ENCODE data around the gene DENND1C. TPM values are rescaled to one million over a fixed set of nuclear protein-coding genes. Genes with fewer than 3 reads are reported as not detected.
"Not testable (repeated sequence)": the region's sequence is repeated elsewhere in the genome, so short reads cannot be mapped to it uniquely, and the experiment has no call there.

The DENND1C gene
- total RNA-seq, 1 donor from 2014 or later = not detected

DNA sequence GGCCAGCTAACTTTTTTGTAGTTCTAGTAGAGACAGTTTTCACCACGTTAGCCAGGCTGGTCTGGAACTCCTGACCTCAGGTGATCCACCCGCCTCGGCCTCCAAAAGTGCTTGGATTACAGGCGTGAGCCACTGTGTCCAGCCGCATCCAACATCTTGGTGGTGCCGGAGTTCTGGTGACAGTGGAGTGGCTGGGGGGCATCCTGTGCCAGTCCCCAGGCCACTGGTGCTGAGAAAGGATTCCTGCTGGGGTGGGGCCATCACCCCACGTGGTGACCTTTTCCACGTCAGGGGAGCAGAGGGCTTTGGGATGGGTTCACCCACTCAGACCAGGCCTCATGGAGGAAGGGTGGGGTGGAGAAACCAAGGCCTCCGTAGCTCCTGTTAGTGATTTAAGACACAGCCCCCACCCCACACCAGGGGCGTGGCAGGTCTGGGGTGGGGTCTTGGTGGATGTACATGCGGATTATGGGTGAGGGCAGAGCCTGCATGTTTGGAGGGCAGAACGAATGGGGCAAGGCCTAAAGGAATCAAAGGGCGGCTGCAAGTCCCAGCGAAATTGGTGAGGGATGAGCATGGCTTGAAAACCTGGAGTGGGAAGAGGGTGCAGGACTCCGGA, 33.4 kb upstream of the DENND1C start:
- Mint-ChIP-seq H3K27me3 (ENCODE audit: unreplicated experiment) (no peaks in the 10 kb centered on the region), H3K27ac (ENCODE audit: unreplicated experiment) (no peak overlapping the region), H3K4me1 (ENCODE audit: unreplicated experiment) (peaks cover 17% of the 10 kb centered on the region), H3K4me3 (ENCODE audit: unreplicated experiment) (no peak overlapping the region), H3K9me3 (ENCODE audit: unreplicated experiment) (no peaks in the 10 kb centered on the region), H3K36me3 (ENCODE audit: unreplicated experiment) (no peaks in the 10 kb centered on the region)
- TF ChIP-seq, protein P1, sequence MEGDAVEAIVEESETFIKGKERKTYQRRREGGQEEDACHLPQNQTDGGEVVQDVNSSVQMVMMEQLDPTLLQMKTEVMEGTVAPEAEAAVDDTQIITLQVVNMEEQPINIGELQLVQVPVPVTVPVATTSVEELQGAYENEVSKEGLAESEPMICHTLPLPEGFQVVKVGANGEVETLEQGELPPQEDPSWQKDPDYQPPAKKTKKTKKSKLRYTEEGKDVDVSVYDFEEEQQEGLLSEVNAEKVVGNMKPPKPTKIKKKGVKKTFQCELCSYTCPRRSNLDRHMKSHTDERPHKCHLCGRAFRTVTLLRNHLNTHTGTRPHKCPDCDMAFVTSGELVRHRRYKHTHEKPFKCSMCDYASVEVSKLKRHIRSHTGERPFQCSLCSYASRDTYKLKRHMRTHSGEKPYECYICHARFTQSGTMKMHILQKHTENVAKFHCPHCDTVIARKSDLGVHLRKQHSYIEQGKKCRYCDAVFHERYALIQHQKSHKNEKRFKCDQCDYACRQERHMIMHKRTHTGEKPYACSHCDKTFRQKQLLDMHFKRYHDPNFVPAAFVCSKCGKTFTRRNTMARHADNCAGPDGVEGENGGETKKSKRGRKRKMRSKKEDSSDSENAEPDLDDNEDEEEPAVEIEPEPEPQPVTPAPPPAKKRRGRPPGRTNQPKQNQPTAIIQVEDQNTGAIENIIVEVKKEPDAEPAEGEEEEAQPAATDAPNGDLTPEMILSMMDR (IDR thresholded peaks at IDR 0.05) = no peak
- DNase-seq (ENCODE audit: extremely low spot score, unreplicated experiment) = no peak

DNA sequence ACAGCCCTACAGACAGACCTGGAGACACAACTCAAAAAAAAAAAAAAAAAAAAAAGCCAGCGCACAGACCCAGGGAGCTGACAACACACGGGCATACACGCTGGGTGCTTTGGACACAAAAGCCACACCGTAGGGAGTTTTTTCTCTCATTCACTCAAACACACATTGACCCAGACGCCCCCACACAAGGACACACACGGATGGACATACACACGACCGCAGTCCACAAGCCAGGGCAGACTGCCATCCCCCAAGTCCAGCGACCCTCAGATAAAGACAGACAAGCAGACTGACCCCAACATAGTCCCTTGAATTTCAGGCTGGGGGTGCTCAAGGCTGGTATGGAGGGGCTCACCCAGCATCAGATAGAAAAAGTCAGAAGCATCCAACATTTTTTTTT, 32.5 kb upstream of the DENND1C start:
- H3K36me3 Mint-ChIP-seq (ENCODE audit: unreplicated experiment) = no peaks in the 10 kb centered on the region

DNA sequence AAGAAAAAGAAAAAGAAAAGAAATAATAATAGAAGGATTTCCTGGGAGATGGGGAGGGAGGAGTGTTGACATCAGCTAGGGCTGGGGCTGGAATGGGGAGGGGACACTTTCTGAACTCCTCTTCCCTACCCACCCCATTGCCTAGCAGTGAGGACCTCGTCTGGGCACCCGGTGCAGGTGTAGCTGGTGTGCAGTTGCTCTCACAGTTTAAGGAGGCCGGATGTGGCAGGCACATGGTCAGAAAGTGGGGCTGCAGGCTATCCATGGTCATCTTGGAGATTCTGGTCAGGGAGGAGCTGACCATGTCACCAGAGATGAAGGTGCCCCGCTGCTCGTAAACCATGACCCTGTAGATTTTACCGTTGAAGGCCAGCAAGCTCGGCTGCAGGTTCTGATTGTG, 29.0 kb upstream of the DENND1C start:
- no peaks in the 10 kb centered on the region for H3K36me3 Mint-ChIP-seq (ENCODE audit: unreplicated experiment)
- H3K4me1 Mint-ChIP-seq (ENCODE audit: unreplicated experiment) = peaks cover 4% of the 10 kb centered on the region
- no peaks in the 10 kb centered on the region for H3K9me3 Mint-ChIP-seq (ENCODE audit: unreplicated experiment)
- TF ChIP-seq, protein P1 (IDR thresholded peaks at IDR 0.05) = no peak
- no peak overlapping the region for H3K27ac Mint-ChIP-seq (ENCODE audit: unreplicated experiment)
- no peaks in the 10 kb centered on the region for H3K27me3 Mint-ChIP-seq (ENCODE audit: unreplicated experiment)
- DNase-seq (ENCODE audit: extremely low spot score, unreplicated experiment) = no peak
- H3K4me3 Mint-ChIP-seq (ENCODE audit: unreplicated experiment) = no peak overlapping the region

More for the DNA sequence above, 32.5 kb upstream of the DENND1C start:
- Mint-ChIP-seq H3K27me3 (ENCODE audit: unreplicated experiment) (no peaks in the 10 kb centered on the region), H3K27ac (ENCODE audit: unreplicated experiment) (no peak overlapping the region), H3K9me3 (ENCODE audit: unreplicated experiment) (no peaks in the 10 kb centered on the region), H3K4me3 (ENCODE audit: unreplicated experiment) (no peak overlapping the region), H3K4me1 (ENCODE audit: unreplicated experiment) (peaks cover 17% of the 10 kb centered on the region)
- TF ChIP-seq, protein P1 (IDR thresholded peaks at IDR 0.05) = no peak
- DNase-seq (ENCODE audit: extremely low spot score, unreplicated experiment) = no peak

DNA sequence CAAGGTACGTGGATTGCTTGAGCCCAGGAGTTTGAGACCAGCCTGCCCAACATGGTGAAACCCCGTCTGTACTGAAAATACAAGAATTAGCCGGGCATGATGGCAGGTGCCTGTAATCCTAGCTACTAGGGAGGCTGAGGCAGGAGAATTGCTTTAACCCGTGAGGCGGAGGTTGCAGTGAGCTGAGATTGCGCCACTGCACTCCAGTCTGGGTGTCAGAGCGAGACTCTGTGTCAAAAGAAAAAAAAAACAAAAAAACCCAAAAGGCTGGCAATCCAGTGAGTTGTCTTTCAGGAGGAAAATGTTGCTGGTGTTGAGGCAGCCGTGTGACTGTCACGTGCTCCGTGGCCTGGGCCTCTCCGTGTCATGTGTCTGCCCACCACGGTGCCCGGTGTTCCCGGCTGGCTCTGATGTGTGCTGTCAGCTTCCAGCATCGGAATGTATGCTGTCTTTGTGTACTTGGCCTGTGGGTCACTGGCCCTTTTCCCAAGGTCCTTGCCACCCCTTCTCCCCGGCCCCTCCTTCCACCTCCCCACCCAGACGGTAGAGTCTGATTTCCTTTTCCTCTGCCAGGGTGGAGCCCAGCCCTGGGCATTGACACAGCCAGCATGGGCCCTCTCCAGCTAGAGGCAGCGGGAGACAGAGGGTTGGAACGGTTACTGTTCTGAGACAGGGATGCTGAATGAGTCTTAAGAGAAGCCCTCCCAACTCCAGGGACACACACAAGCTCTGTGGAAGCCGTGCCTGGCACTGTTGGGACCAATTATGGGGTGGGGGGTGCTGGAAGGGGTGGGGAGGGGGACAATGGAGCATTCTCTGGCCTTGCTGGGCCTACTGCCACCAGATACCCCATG, 27.8 kb upstream of the DENND1C start:
- Mint-ChIP-seq H3K27me3 (ENCODE audit: unreplicated experiment) (no peaks in the 10 kb centered on the region), H3K4me1 (ENCODE audit: unreplicated experiment) (peaks cover 4% of the 10 kb centered on the region), H3K36me3 (ENCODE audit: unreplicated experiment) (no peaks in the 10 kb centered on the region), H3K4me3 (ENCODE audit: unreplicated experiment) (no peak overlapping the region), H3K9me3 (ENCODE audit: unreplicated experiment) (no peaks in the 10 kb centered on the region), H3K27ac (ENCODE audit: unreplicated experiment) (no peak overlapping the region)
- no peak for DNase-seq (ENCODE audit: extremely low spot score, unreplicated experiment)
- TF ChIP-seq, protein P1 (IDR thresholded peaks at IDR 0.05) = no peak

DNA sequence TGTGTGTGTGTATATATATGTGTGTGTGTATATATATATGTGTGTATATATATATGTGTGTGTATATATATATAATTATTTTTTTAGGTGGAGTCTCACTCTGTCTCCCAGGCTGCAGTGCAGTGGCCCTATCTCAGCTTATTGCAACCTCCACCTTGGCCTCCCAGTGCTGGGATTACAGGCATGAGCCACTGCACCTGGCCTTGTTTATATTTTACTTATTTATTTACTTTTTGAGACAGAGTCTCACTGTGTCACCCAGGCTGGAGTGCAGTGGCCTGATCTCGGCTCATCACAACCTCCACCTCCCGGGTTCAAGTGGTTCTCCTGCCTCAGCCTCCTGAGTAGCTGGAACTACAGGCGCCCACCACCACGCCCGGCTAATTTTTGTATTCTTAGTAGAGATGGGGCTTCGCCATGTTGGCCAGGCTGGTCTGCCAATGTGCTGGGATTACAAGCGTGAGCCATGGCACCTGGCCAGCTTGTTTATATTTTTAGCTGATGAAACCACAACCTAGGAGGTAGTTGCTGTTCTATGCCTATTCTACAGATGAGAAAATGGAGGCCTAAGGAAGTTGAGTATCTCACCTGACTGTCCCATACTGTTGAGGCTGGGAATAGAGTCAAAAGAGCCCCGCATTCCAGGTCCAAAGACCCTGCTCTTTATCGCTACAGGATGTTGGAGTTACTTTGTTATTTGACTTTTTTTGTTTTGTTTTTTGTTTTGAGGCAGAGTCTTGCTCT, 26.6 kb upstream of the DENND1C start:
- not testable (repeated sequence) for H3K27ac Mint-ChIP-seq (ENCODE audit: unreplicated experiment); H3K4me3 Mint-ChIP-seq (ENCODE audit: unreplicated experiment); DNase-seq (ENCODE audit: extremely low spot score, unreplicated experiment); H3K36me3 Mint-ChIP-seq (ENCODE audit: unreplicated experiment); H3K9me3 Mint-ChIP-seq (ENCODE audit: unreplicated experiment); H3K27me3 Mint-ChIP-seq (ENCODE audit: unreplicated experiment); H3K4me1 Mint-ChIP-seq (ENCODE audit: unreplicated experiment)
